Pancreas (tissue), 10 donors: ENCODE measurements around the gene METTL2A. TPM values are rescaled to one million over a fixed set of nuclear protein-coding genes. Genes with fewer than 3 reads are reported as not detected.
"Not testable (repeated sequence)": the region's sequence is repeated elsewhere in the genome, so short reads cannot be mapped to it uniquely, and the experiment has no call there.

ENCODE experiments used
- ATAC-seq, 4 donors: fragments of 200-7000 bp; cut with Tn5 transposase; one replicate each; pipeline versions ENCODE4 v1.8.0 to v1.9.1; 2020; ENCODE audit warnings: mild to moderate bottlenecking in 4 of 4, moderate library complexity in 4 of 4
- DNase-seq, 6 donors: peaks; one replicate each; pipeline ENCODE4 v3.0.0-alpha.2; 2020
- FAIRE-seq: peaks from 2 replicates; lab custom pipeline; 2012; peaks lifted over from hg19 to GRCh38; lab: Jason Lieb, UNC
- H3K27ac ChIP-seq, 4 donors: fragments of 200-600 bp; sonication (generic); 1 replicate in 3 of 4; 2 replicates in 1 of 4; pipeline versions ENCODE4 v1.5.0 to v1.8.0; 2020
- H3K27me3 ChIP-seq, 4 donors: fragments of 200-600 bp; one replicate each; pipeline ENCODE4 v1.8.0; 2021
- H3K36me3 ChIP-seq, 3 donors: fragments of 200-600 bp; sonication (generic) in 1 of 3; one replicate each; pipeline versions ENCODE4 v1.5.0 to v1.8.0; 2020 to 2021
- H3K4me1 ChIP-seq, 3 donors: fragments of 200-600 bp; one replicate each; pipeline ENCODE4 v1.8.0; 2021
- H3K4me3 ChIP-seq, 4 donors: fragments of 200-600 bp; sonication (generic) in 2 of 4; one replicate each; pipeline versions ENCODE4 v1.5.0 to v1.8.0; 2020 to 2021
- H3K9me3 ChIP-seq, 4 donors: fragments of 200-600 bp; one replicate each; pipeline ENCODE4 v1.8.0; 2021
- WGBS, 2 donors: extraction: QIAGEN DNeasy Blood & Tissue Kit; methylation state at CpG; one replicate each; pipeline ENCODE4 v1.1.7; 2013; 5-methylcytosine and 5-hydroxymethylcytosine counted together
- intact Hi-C, 3 donors: fragments of 100-400 bp; cut with DNase I; formaldehyde crosslinking; loops; one replicate each; pipeline versions ENCODE4 v1.11.1 to v1.14.2; 2022
- polyA plus RNA-seq, 2 donors: library from polyadenylated mRNA; stranded (reverse); fragments of 200-250 nt; gene quantifications; one replicate each; pipeline ENCODE4 v1.2.3, GENCODE V29; 2013
- total RNA-seq, 6 donors: library from RNA; stranded (reverse); fragmentation: NEBNext Ultra II Directional in 4 of 6; extraction: Animal tissue kit (Norgen Biotek cat#: 25700) in 4 of 6; gene quantifications; one replicate each; pipeline versions ENCODE4 v1.2.1 to v1.2.4, GENCODE V29; 2021 to 2023
- TF ChIP-seq, protein P1 (sequence below), 4 donors: fragments of 200-600 bp; sonication (generic) in 3 of 4; IDR thresholded peaks; one replicate each; pipeline versions ENCODE4 v1.5.0 to v1.8.0; 2021; ENCODE audit warnings: antibody characterized with exemption in 4 of 4
- donor health status: healthy with polysubstance abuse.
- donor health status: DM: no; HTN: no; CAD: no; lungs with moderate emphysema.
- donor health status: DM: no; HTN: no; CAD: no.
- donor health status: control.
- donor health status: control.
- donor health status: Bipolar disorder and iron deficiency.
- donor health status: DM: yes; HTN: yes; CAD: no.
- donor health status: DM: no; HTN: no; CAD: no.
- donor health status: DM: no; HTN: no; CAD: no.
- donor health status: DM: yes; HTN: yes; CAD: no.

METTL2A gene
- total and polyA plus RNA-seq, 8 donors = 4.0 to 11.0 (median 6.9) TPM

DNA sequence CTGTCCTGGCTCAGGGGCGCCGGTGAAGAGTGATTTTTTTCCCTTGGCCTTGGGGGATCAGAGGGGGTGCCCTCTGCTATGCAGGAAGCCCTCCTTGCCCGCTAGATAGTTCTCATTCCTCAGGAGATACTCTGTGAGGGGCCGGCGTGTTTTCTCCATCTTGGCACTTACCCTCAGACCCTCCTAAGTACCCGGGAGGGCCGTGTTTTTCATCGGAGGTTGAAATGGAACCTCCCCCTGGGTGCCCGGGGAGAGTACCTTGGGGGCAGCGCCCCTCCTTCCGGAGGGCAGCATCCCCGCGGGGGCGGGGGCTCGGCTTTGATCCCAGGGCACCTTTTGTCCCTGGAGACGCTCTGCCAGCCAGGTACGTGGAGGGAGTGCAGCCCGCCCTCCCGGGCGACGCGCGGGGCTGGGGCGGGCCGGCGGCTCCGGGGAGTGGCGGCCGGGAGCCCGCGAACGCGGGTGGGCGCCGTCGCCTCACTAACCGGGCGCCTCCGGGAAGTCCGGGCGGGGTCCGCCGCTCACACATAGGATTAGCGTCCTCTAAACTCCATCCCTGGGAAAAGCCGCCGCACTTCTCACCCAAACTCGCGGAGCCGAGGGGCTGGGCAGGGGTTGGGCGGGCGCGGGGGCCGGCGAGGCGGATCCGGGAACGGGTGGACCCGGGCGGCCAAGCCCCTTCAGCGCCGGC lies 54.2 kb downstream of the METTL2A start:
- H3K27me3 ChIP-seq, FAIRE-seq, H3K36me3 ChIP-seq, intact Hi-C loops, H3K9me3 ChIP-seq: not testable (repeated sequence)
- DNase-seq (peak; percentile 31 to 76 (median 54)), ATAC-seq (peak; percentile 36 to 45 (median 43))
- 1 to 2% methylated on average over 34 to 61 of the region's 61 CpGs for WGBS, 2 donors
- peak overlapping the region; percentile 42 to 87 (median 78) for H3K27ac ChIP-seq
- H3K4me1 ChIP-seq = peaks cover 7 to 13% (median 10%) of the 10 kb centered on the region in 3 donors
- peak overlapping the region; percentile 42 to 72 (median 65) for H3K4me3 ChIP-seq

DNA sequence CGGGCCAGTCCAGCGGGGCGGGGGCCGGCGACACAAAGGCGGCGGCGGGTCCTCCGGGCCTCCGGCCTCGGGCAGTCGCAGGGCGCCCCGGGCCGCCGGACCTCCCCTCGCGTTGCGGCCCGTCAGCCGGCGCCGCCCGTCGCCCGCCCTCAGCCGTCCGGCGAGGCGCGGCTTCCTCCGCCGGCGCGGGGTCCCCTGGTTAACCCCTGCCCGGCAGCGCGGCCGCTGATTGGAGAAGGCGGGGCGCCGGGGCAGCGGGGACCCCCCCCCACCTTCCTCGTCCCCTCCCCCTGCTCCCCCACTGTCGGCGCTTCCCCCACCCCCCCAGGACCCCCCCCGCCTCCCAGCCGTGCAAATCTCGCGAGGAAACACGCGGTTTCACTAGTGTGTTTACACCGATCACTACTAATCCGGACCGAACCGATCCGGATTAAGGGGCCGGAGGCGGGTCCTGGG lies 54.8 kb downstream of the METTL2A start, which contains the start of gene TLK2:
Gene TLK2, plus strand, starts transcription at position 402 of the 456 bp plus-strand sequence. CDS start 2,301 bp downstream, outside the sequence.
- peak within 1 kb of the TSS; percentile 73 to 87 (median 80) for H3K27ac ChIP-seq
- no peaks in the 10 kb centered on the region for H3K36me3 ChIP-seq
- intact Hi-C loops = no loop called here
- ATAC-seq = peak; percentile 76 to 83 (median 82)
- H3K27me3 ChIP-seq = no peaks in the 10 kb centered on the region
- whole genome bisulfite sequencing, 2 donors = 0 to 2% methylated on average over 22 to 56 of the region's 59 CpGs
- TF ChIP-seq, protein P1, sequence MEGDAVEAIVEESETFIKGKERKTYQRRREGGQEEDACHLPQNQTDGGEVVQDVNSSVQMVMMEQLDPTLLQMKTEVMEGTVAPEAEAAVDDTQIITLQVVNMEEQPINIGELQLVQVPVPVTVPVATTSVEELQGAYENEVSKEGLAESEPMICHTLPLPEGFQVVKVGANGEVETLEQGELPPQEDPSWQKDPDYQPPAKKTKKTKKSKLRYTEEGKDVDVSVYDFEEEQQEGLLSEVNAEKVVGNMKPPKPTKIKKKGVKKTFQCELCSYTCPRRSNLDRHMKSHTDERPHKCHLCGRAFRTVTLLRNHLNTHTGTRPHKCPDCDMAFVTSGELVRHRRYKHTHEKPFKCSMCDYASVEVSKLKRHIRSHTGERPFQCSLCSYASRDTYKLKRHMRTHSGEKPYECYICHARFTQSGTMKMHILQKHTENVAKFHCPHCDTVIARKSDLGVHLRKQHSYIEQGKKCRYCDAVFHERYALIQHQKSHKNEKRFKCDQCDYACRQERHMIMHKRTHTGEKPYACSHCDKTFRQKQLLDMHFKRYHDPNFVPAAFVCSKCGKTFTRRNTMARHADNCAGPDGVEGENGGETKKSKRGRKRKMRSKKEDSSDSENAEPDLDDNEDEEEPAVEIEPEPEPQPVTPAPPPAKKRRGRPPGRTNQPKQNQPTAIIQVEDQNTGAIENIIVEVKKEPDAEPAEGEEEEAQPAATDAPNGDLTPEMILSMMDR (IDR thresholded peaks at IDR 0.05) = no peak
- no peaks in the 10 kb centered on the region for H3K9me3 ChIP-seq
- H3K4me3 ChIP-seq = peak within 1 kb of the TSS; percentile 48 to 72 (median 65)
- no peak for FAIRE-seq
- peaks cover 7 to 13% (median 10%) of the 10 kb centered on the region in 3 donors for H3K4me1 ChIP-seq
- peak; percentile 71 to 90 (median 80) for DNase-seq

DNA sequence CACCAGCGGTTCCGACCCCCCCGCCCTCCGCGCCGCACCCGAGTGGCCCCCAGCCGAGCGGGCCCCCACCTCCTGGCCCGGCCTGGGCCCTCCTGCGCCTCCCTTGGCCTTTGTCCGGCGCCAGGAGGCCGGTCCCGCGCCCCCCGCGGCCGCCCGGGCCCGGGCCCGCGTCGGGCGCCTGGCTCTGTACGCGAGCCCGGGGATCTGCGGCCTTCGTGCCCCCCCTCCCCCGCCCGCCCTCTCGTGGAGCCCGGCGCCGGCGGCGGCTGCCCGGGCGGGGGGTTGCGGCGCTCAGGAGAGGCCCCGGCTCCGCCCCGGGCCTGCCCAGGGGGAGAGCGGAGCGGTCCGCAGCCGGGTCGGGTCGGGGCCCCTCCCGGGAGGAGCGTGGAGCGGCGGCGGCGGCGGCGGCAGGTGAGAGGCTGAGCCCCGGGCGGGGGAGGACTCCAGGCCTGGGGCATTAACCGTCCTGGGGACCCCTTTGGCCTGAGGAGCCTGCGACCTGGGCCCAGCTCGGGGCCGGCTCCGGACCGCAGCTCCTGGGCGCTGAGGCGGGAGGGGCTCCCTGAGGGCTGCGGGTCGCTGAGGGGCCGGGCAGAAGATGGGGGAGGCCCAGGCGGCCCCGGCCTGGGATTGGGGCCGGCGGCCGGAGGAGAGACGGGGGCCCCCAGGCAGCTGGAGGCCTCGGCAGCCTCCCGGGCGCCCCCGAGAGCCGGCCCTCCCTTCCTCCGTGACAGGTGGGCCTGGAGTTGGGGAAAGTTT lies 55.4 kb downstream of the METTL2A start:
- Histone ChIP-seq H3K27ac (peak overlapping the region; percentile 73 to 87 (median 80)), H3K4me1 (peaks cover 7 to 13% (median 10%) of the 10 kb centered on the region in 3 donors), H3K4me3 (peak overlapping the region; percentile 48 to 72 (median 65))
- FAIRE-seq, H3K9me3 ChIP-seq, H3K27me3 ChIP-seq, intact Hi-C loops, H3K36me3 ChIP-seq: not testable (repeated sequence)
- DNase-seq = peak in 5 of 6 donors; percentile 34 to 77 (median 70)
- 1 to 3% methylated on average over 29 to 84 of the region's 84 CpGs for WGBS, 2 donors
- peak; percentile 51 to 66 (median 52) for ATAC-seq

DNA sequence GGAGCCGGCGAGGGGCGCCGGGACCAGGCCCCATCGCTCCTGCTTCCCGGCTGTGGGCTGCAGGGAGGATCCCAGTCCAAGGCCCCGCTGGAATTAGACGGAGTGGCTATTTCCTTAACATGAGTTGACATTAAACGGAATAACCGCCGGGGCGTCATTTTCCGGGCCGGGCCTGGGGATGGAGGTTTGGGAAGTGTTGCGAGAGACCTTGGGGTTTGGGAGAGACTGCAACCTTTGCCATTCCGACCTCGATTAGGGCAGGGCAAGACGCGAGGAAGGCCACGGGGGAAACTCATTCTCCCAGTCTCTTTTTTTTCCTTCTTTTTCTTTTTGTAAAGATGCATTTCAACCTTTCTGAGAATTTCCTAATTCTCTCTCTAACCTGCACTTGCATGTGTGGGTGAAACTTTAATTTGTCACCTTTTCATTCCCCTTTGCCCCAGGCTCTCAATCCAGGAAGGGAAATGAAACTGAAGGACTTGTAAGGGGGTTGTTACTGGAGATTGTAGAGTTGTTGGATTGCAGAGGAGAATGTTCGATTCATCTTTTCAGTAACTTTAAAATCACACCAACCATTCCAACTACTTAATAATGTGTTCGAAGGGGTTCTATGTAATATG lies 56.1 kb downstream of the METTL2A start:
- Histone ChIP-seq H3K27ac (peak overlapping the region; percentile 73 to 87 (median 80)), H3K4me1 (peaks cover 7 to 13% (median 10%) of the 10 kb centered on the region in 3 donors), H3K4me3 (peak overlapping the region; percentile 48 to 72 (median 65))
- DNase-seq (peak in 5 of 6 donors; percentile 19 to 75 (median 42)), ATAC-seq (peak in 3 of 4 donors; percentile 18 to 53 (median 35)), FAIRE-seq (peak; percentile 32)
- 1 to 2% methylated on average over 16 to 20 of the region's 22 CpGs for WGBS, 2 donors
- intact Hi-C loops, H3K9me3 ChIP-seq, H3K36me3 ChIP-seq, H3K27me3 ChIP-seq: not testable (repeated sequence)

DNA sequence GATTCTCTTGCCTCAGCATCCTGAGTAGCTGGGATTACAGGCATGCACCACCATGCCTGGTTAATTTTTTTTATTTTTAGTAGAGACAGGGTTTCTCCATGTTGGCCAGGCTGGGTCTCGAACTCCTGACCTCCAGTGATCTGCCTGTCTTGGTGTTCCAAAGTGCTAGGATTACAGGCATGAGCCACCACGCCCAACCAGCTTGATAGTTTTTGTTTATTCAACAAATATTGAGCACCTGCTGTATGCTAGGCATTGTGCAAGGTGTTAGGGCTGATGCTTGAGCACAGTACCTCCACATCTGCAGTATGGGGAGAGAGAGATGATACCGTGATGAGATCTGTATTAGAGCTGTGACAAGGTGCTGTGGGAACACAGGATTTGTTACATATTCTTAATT lies 58.9 kb downstream of the METTL2A start:
- WGBS, 2 donors = 74% methylated on average over 3 of the region's 3 CpGs
- peaks cover 7 to 13% (median 10%) of the 10 kb centered on the region in 3 donors for H3K4me1 ChIP-seq
- intact Hi-C loops, H3K4me3 ChIP-seq, H3K27me3 ChIP-seq, H3K36me3 ChIP-seq, H3K9me3 ChIP-seq, ATAC-seq, FAIRE-seq, H3K27ac ChIP-seq: not testable (repeated sequence)
- DNase-seq = peak in 1 of 6 donors; percentile 5

DNA sequence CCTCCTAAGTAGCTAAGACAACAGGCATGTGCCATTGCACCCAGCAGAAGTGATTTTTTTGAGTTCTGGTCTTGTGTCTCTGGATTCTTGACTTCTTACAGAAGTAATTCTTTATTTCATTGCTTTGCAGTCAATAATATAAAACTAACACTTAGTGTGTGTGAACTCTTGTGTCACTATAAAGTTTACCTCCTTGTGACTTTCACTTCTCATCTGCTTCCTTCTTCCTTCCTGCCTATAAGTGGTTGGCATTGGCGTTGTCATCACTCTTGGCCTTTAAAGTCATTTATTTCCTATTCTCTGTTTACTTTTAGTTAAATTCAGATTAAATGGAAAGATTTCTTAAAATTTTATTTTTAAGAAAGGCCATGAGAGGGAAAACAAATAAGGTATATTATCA lies 67.3 kb downstream of the METTL2A start:
- H3K27ac ChIP-seq, FAIRE-seq, DNase-seq, intact Hi-C loops, H3K36me3 ChIP-seq, H3K4me1 ChIP-seq, H3K4me3 ChIP-seq, H3K27me3 ChIP-seq, ATAC-seq, H3K9me3 ChIP-seq: not testable (repeated sequence)
- 75 to 83% methylated on average over 1 of the region's 1 CpG for WGBS, 2 donors

DNA sequence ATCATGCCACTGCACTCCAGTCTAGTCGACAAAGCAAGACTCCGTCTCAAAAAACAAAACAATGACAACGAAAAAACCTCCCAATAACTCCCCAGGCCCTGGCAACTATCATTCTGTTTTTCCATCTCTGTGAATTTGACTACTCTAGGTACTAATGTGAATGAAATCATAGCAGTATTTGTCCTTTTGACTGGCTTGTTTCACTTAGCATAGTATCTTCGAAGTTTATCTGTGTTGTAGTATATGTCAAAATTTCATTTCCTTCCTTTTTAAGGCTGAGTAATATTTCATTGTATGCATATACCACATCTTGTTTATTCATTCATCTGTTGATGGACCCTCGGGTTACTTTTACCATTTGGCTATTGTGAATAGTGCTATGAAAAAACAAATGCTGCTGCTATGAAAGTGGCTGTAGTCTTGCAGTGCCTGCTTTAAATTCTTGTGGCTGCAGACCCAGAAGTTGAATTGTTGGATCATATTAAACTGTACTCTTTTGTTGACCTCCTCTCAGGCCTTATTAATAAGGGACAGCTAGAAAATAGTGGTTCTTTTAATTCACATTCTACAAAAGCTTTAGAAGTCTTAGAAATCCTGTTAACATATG lies 69.5 kb downstream of the METTL2A start:
- 88 to 89% methylated on average over 5 of the region's 5 CpGs for WGBS, 2 donors
- H3K4me1 ChIP-seq, FAIRE-seq, H3K36me3 ChIP-seq, DNase-seq, H3K27me3 ChIP-seq, intact Hi-C loops, H3K27ac ChIP-seq, H3K9me3 ChIP-seq, H3K4me3 ChIP-seq, ATAC-seq: not testable (repeated sequence)

DNA sequence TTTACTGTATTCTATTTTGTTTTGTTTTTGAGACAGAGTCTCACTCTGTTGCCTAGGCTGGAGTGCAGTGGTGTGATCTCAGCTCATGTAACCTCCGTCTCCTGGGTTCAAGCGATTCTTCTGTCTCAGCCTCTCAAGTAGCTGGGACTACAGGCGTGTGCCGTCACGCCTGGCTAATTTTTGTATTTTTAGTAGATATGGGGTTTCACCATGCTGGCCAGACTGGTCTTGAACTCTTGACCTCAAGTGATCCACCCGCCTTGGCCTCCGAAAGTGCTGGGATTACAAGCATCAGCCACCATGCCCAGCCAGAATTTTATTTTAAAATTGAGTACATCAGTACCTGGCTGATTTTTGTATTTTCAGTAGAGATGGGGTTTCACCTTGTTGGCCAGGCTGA lies 70.4 kb downstream of the METTL2A start:
- H3K4me3 ChIP-seq, H3K27ac ChIP-seq, H3K4me1 ChIP-seq, H3K9me3 ChIP-seq, H3K36me3 ChIP-seq, DNase-seq, ATAC-seq, FAIRE-seq, intact Hi-C loops, H3K27me3 ChIP-seq: not testable (repeated sequence)
- 98 to 99% methylated on average over 7 of the region's 7 CpGs for WGBS, 2 donors

DNA sequence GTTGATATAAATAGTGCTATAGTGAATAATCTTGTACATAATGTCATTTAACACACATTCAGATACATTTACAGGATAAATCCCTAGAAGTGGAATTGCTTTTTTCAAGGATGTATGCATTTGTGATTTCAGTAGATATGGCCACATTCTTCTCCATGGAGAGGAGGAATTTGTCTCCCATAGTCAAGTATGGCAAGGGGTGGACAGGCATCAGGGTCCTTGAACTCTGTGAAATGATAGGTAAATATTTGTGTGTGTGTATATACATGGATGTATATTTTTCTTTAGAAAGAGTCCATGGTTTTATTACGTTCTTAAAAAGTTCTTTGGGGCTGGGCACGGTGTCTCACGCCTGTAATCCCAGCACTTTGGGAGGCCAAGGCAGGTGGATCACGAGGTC lies 72.6 kb downstream of the METTL2A start:
- H3K4me1 ChIP-seq, DNase-seq, H3K27ac ChIP-seq, ATAC-seq, H3K27me3 ChIP-seq, intact Hi-C loops, H3K36me3 ChIP-seq, FAIRE-seq, H3K9me3 ChIP-seq, H3K4me3 ChIP-seq: not testable (repeated sequence)
- 98% methylated on average over 4 of the region's 4 CpGs for WGBS, 2 donors

DNA sequence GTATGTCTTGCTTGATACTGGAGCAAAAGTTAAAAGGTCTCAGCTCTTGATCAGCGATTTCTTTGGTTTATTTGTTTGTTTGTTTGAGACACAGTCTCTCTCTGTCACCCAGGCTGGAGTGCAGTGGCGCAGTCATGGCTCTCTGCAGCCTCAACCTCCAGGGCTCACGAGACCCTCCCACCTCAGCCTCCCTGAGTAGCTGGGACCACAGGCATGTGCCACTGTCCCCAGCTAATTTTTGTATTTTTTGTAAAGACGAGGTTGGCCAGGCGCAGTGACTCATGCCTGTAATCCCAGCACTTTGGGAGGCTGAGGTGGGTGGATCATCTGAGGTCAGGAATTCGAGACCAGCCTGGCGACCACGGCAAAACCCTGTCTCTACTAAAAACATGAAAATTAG lies 75.1 kb downstream of the METTL2A start:
- H3K27me3 ChIP-seq, ATAC-seq, H3K4me1 ChIP-seq, FAIRE-seq, DNase-seq, H3K27ac ChIP-seq, H3K9me3 ChIP-seq, H3K36me3 ChIP-seq, H3K4me3 ChIP-seq, intact Hi-C loops: not testable (repeated sequence)
- WGBS, 2 donors = 94 to 96% methylated on average over 8 of the region's 8 CpGs
